Stimulated activated naive CD4-positive, alpha-beta T cell treated with Interleukin-2 at 50 U/mL for 16 hours (primary cell): Measurements from ENCODE around the gene GPRC6A.

Experiments
- DNase-seq: peaks from one replicate; lab custom pipeline; 2025; lab: John Stamatoyannopoulos, UW

GPRC6A gene

DNA sequence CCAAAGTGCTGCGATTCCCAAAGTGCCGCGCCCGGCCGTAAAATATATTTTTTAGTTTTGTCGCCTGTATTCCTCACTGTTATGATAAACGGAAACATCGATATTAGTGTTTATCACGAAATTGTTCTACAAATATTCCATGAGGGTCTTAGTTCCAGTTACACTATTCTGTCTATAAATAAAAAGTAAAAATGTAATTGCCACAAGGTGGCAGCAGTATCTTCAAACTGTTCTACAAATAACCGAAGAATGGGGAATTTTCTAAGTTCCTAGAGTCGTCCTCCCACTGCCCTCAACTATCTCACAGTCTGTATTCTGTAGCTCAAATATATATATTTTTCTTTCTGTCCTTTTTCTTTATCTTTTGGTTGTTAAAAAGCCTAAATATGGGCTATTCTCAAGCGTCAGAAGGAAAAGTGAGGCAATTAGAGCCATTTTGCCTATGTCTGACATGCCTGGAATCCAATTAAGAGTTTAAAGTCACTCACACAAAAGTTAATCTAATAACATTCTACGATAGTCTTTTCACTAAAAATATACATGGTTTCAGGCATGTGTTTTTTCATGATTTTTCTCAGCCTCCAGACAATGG, 49.2 kb downstream of the GPRC6A start:
- no peak for DNase-seq

DNA sequence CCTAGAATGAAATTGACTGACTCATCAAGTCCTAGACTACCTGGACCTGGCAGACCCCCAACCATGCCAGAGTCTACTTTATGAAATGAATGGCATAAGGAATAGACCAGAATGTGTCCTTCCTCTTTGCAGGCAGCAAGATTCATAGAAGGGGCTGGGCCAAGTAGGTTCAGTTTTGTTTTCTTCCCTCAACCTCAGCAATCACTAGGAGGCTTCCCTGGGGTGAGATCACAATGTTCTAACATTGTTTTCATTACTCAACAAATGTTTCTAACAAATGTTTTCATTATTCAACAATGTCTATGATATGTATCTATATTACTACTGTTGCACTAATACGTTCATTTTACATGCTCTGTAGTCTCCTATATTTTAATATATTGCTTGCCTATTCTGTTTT, 55.0 kb downstream of the GPRC6A start:
- DNase-seq, result no peak

DNA sequence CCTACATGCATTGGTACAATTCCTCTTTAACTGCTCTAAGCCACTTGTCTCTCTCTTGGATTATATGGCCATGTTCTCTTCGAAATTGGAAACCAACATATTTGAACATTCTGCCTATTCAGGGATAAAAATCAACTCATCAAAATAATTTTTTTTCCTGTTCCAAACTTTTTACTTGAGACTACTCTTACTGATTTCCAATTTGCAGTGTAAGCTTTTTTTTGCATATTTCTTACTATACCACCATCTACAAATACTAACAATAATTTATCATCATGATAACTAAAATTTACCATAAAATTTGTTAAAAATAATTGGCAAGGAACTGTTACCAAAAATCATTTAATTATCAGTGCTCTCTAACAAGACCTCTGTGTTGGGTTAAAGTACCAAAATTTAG, 56.4 kb downstream of the GPRC6A start:
- DNase-seq, result no peak

DNA sequence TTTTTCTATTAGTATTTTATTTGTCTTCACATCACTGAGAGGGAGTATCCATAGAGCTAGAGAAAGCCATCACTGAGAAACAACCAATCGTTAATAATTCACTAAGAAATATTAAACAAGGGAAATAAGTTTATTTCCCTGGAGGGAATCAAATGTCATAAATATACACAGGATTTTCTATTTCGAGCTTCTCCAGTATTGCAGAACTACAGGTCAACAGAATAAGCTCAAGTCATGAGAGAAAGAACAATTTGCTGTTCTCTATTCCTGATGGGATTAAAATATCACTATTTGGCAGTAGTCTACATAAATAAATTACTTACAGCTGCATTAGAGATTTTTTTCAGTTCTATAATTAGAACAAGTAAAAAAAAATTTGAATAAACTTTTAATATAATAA, 61.2 kb downstream of the GPRC6A start:
- DNase-seq, result no peak

GRCh38 chr6:116766506-116767176, 62.2 kb downstream of the GPRC6A start:
- no peak for DNase-seq

DNA sequence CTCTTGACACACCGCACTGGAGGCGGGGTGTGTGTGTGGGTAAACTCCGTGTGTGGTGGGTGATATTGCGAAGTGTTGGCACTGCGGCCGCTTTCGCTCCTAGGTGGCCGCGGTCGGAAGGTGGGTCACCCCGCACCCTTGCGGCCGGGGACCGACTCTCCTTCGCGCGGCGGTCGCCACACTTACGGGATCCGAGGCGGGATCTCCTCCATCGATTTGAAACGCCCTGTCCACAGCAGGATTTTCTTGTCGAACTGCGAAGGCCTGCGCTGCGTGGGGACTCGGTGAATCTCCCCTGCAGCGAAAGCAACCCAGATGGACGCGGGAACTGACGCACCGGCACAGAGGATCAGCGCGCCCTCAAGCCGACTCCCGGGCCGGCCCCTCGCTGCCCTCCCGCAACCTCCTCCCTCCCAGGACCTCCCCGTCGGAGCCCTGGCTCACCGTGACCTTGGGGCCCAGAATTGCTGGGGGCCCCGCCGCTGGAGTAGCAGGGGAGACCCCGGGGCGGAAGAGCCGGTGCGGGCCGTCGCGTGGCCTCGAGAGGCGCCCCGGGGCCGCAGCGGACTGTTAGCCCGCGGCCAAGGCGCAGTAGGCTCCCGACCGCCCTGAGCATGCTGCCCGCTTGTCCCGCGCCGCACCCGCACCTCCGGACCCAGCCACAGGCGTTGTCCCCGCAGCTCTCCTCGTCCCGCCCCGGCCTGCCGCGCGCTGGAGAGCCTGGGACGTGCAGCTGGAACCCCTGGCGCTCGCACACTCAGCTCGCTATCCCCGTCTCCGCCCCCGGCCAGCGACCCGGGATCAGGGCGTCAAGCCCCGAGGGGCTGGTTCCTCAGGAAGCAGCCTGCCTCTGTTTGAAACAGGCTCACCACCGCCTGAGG, 63.7 kb downstream of the GPRC6A start, which contains the start of gene FAM162B:
Gene FAM162B, minus strand, starts transcription at position 759 of the 881 bp plus-strand sequence. Its CDS starts 143 bp downstream, at position 616.
- no peak for DNase-seq

GRCh38 chr6:116764629-116764960, 64.3 kb downstream of the GPRC6A start:
- no peak for DNase-seq

- no peak for DNase-seq
Observed at GRCh38 chr6:116763906-116764628, 64.8 kb downstream of the GPRC6A start.

DNA sequence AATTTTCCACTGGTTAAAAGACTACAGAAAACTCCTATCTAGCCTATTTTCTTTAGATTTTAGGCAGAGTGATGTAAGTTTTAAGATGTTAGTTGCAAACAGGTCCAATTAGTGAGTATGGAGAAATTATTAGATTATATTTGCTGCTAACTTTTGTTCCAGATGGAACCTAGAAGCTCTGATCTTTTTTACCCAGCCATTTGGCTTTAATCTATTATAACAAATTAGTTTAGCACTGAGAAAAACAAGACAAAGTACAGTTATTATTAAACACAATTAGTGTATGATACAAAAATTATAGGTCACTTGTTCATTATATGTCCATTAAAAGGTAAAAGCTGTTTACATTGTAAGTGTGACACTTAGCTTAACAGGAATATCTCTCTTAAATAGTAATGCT, 65.8 kb downstream of the GPRC6A start:
- no peak for DNase-seq

- no peak for DNase-seq
Observed at GRCh38 chr6:116762235-116762634, 66.6 kb downstream of the GPRC6A start.

DNA sequence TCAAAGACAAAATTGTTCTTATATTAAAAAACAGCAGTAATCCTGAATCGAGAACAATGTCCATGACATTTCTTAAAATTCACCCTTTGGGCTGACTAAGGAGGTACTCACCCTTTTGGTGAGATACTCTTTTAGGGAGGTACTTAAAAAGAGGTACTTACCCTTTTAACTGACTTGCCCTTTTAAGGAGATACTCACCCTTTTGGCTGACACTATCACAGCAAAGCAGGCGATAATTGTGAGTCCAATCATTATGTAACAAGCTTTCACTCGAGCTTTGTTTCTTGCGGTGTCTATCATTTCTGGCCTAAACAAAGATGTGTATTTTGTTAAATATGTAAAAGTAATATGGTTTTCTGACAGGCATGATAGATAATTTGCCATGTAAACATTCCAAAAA, 67.1 kb downstream of the GPRC6A start:
- no peak for DNase-seq

DNA sequence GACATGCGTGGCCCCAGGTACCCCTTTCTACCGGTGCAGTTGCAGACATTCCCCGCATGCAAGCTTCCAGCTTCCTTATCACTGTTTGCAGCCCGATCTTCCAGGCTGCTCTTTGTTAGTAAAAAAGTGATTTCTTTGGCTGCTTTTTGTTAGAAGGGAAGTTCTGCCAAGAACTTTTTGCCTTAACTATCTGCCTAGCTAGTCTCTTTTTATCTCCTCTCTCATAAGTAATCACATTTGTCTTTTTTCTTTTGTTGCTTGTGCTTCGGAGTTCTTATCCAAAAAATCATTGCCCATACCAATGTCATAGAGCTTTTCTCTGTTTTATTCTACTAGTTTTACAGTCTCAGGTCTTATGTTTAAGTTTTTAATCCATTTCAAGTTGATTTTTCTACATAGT, 83.7 kb downstream of the GPRC6A start:
- no peak for DNase-seq
